GM23248 (cell line): ENCODE data around the gene ZNF827.

Experiments
- EZH2 ChIP-seq: fragments of 200-600 bp; sonication (generic); IDR thresholded peaks from 2 replicates; pipeline ENCODE4 v1.6.1; 2018; ENCODE audit warnings: antibody characterized with exemption, mild to moderate bottlenecking; ENCODE audit not compliant: insufficient read depth, poor library complexity, severe bottlenecking
- EZH2phosphoT487 ChIP-seq: fragments of 200-600 bp; sonication (generic); IDR thresholded peaks from 2 replicates; pipeline ENCODE4 v1.6.1; 2018; ENCODE audit warnings: antibody characterized with exemption, moderate library complexity, mild to moderate bottlenecking, low read depth; ENCODE audit not compliant: insufficient read depth

DNA sequence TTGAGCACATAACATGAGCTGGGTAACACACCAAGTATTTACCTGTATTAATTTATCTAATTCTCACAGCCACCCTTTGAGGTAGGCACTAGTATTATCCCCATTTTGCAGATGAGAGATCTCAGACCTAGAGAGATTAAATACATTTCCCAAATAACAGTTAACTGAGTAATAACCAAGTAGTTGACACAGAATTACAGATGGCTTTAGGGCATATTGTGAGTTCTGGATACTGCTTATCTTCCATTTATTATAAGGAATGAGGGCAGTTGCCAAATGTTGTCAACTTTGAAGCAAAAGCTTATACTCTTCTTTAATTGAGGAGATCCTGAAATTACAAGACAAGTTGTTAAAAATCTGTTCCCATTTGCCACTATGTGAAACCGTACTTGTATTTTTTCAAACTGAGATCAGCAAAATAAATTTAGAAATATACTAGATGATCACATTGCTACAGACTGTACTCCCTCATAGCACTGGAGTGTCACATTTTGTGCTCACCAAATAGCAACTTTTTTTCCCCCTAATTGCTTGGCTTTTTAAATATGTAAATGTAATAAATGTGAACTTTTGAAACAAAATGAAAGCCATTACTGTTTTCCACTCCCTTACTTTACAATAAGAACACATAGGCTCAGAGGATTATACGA is 62.0 kb downstream of the ZNF827 start:
- no peak for TF ChIP-seq EZH2phosphoT487
- no peak for TF ChIP-seq EZH2
